HG03135 (cell line): ENCODE measurements around the gene CARS1.
A peak's percentile ranks its signal among the peaks of the same experiment; 100 is the strongest.

Source experiments
- ATAC-seq: cut with Tn5 transposase; IDR thresholded peaks from one replicate; pipeline ENCODE4 v1.9.1; 2021; ENCODE audit warnings: mild to moderate bottlenecking, moderate library complexity; ENCODE audit not compliant: unreplicated experiment

Gene CARS1

DNA sequence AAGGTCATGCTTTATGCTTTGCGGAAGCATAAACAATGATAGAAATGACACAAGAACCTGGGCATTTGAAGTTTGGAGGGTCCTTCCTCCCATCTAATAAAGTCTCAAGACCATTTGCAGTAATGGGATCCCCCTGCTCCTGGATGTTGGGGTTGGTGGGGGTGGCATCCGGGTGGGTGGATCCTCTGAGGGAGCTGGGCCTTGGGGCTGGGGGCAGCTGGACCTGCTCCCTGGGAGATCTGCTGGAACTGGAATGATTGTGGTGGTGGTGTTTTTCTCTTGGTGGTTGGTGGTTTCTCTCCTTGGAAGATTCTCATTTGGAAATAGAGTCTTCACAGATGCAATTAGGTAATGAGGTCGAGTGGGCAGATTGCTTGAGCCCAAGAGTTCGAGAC, 62.9 kb downstream of the CARS1 start:
- no peak for ATAC-seq

- ATAC-seq, result peak; percentile 4
Observed at GRCh38 chr11:2992997-2993325, 64.3 kb downstream of the CARS1 start.

DNA sequence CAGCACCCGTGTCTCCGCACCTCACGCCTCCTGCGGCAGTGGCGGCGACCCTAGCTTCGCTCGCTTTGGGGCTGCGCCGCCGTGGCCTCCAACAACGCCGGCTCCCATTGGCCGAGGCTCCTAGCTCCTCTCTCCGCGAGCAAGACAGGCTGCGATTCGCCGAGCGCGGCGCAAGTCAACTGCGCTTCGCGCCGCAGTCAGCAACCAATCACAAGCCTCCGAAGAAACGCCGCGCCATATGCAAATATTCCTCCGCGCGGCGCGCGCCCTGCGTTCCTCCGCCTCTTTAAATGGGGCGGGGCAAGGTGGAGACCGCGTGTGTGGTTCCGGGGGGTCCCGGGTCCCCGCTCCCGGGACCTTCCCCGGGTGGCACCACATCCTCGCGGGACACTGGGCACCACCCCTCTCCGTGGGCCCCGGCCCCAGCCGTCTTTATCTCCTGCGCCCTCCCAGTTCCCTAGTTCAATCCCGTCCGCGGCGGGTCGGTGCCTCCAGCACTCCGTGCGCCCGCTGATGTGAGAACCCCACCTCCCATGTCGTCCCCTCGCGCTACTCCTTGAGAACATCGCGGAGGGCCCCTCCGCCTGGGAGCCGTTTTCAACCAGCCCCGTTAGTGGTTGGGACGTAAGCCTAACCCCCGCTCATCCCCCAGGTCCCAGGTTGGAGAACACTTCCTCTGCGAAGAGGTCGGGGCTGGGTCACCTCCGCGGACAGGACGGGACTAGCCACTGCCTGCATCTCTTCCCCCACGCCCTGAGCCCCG, 64.8 kb downstream of the CARS1 start, which contains the start of gene NAP1L4:
Gene NAP1L4 (minus strand): TSS at position 96 of the 763 bp plus-strand sequence. CDS start 13,109 bp downstream, outside the sequence.
- ATAC-seq, result peak; percentile 79

DNA sequence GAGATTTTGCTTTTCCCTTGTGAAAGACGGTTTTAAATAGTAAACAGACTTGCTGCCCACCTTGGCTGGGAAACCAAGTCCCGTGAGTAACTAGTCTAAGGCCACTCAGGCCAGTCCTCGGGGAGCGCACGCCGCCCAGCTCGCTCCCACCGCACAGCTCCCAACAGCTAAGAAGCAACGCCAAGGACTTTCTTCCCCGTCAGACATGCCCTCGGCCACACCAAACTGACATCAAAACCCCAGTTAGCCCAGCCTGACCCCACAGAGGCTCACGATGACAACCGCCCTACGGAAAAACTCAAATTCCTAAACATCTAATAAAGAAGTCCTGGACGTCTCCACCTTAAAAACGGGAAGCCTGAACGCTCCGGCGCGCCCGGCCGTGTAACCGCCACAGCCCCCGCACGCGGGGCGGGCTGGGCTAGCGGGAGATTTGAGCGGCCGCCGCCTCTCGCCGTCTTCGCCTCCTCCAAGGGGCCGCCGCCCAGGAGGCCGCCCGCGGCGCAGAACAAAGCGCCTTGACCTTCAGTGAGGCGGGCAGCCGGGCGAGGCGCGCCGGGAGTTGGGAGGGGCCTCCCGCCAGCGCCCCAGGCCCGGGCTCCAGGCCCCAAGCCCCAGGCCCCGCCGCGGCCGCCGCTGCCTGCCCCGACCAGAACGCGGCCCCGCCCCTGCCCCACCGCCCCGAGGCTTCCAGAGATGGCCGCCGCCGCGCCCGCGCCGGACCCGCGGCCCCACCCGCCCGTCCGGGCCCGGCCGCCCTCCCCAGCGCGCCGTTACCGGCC, 65.6 kb downstream of the CARS1 start:
- ATAC-seq, result peak; percentile 39

GRCh38 chr11:2990617-2991451, 66.4 kb downstream of the CARS1 start:
- no peak for ATAC-seq

DNA sequence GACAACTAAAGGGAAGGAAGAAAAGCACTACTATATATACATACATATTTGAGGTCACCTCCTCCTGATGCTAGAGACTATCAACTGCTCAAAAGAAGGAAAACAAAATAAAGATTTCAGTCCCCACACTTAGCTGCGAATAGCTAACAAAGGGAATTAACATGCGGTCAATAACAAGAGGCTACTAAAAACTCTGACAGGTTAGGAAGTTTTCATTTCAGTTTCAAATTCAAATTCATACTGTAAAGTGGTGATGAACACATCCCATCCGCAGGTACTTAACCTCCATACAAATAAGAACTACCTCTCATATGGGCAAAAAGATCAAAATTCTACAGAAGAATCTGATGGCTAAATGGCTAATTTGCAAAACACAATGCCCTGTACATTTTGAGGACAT, 67.7 kb downstream of the CARS1 start:
- ATAC-seq, result no peak

- ATAC-seq, result no peak
Observed at GRCh38 chr11:2989006-2989405, 68.2 kb downstream of the CARS1 start.

DNA sequence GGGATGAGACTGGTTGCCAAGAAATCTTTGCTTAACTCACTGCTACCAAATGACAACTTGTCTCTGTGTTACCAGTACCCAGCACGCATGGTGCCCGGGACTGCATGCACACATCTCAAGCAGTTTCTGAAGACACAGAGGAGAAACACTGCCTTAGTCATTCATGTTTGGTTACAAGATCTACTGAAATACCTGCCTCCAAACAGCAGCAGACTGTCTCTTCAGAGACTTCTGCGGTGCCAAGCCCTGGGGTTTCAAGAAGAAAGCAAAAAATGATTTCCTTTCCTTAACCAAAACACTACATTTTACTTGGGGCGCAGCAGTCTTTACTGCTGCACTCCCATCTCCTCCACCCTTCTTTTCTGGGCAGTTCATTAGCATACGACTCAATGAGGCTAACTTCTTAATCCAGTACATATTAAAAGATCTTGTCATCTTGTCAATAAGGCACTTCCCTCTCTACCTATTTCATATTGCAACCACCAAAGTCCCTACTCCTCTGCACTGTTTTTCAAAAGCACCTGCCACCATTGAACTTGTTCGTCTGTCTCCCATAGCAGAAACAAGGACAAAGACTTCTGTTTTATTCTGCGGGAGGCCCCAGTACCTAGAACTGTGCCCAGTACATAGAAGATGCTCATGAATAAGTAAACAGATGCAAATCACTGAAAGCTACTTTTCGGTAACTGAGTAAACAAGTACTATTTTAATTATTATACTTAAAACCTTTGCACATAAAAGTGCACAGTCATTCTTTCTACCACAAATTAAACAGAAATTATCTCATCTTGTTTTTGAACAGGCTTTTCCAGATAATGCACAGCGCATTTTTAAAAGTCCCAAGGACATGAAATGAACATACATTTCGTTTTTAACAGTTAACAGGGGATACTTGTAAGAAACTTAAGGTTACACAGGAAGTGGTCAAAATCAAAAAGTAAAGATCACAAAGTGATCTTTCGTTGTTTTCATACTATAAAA, 69.1 kb downstream of the CARS1 start:
- ATAC-seq, result no peak

DNA sequence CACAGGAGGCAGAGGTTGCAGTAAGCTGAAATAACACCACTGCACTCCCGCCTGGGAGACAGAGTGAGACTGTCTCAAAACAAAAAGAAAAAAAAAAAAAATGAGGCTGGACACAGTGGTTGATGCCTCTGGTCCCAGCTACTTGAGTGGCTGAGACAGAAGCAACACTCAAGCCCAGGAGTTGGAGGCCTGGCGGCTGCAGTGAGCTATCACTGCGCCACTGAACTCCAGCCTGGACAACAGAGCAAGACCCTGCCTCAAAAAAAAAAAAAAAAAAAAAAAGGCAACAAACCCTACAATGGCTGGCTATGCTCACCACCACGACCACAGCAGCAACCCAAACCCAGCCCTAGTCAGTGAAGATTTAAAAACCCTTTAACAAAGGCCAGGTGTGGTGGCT, 73.3 kb downstream of the CARS1 start:
- no peak for ATAC-seq

GRCh38 chr11:2982214-2982613, 75.0 kb downstream of the CARS1 start:
- ATAC-seq, result no peak

DNA sequence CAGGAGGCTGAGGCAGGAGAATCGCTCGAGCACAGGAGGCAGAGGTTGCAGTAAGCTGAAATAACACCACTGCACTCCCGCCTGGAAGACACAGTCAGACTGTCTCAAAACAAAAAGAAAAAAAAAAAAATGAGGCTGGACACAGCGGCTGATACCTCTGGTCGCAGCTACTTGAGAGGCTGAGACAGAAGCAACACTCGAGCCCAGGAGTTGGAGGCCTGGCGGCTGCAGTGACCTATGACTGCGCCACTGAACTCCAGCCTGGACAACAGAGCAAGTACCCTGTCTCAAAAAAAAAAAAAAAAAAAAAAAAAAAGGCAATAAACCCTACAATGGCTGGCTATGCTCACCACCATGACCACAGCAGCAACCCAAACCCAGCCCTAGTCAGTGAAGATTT, 76.1 kb downstream of the CARS1 start:
- no peak for ATAC-seq

- ATAC-seq, result no peak
Observed at GRCh38 chr11:2980168-2980840, 76.9 kb downstream of the CARS1 start.

- ATAC-seq, result no peak
Observed at GRCh38 chr11:2977113-2977512, 80.1 kb downstream of the CARS1 start.

DNA sequence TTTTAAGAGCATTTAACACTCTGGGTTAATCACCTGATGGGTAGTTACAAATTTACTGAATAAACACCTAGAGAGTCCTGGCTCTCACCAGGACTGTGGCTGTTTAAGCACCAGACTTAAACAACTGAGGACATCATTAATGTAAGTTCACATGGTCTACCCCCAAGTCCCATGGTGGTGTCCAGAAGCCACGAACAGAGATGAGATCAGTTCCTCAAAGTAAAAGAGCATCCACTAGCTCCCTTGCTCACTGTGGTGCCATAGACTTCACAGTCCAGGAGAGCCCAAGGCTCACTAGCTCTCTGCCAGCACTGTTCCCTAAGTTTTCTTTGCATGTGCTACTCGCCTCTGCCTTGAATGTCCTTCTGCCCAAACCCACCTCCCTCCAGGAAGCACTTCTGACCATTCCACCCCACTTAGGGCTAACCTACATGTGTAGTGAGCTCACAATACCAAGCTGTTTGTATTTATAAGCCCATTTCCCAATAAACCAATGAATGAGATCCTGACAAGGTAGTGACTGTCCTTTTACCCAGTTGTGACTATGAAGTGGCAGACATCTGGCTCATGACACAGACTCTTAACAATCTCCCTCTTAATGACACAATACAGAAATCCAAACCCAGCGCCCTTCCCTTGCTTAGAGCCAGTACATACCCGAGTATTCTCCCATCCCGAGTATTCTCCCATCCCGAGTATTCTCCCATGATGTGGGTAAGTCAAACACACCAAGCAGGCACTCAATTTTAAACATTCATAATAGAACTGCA, 80.7 kb downstream of the CARS1 start:
- ATAC-seq, result no peak

GRCh38 chr11:2975594-2975993, 81.6 kb downstream of the CARS1 start:
- ATAC-seq, result no peak

- ATAC-seq, result no peak
Observed at GRCh38 chr11:2974272-2974671, 83.0 kb downstream of the CARS1 start.

DNA sequence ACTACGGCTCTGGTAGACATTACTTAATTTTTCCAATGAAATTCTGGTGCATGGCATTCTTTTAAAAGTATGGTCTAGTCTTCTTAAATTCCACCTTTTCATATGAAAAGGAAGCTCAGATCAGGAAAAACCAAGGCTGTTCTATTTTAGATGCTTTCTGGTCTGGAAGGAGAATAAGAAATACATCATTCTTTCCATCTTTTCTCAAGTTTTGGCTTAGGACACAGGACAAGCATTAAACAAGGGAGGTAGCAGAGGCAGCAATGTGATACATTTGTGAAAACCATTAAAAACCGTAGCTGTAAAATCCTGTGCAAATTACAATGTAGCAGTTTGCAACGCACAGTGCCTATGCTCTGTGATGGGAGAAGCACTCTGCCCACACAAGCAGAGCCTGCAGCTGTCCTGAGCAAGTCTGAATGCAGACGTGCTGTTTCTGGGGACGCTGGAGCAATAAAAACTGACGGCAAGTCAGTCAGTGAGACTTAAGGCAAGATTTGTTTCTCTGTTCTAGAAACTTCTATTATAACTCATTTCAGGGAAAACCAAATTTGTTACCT, 88.8 kb downstream of the CARS1 start:
- ATAC-seq, result no peak

DNA sequence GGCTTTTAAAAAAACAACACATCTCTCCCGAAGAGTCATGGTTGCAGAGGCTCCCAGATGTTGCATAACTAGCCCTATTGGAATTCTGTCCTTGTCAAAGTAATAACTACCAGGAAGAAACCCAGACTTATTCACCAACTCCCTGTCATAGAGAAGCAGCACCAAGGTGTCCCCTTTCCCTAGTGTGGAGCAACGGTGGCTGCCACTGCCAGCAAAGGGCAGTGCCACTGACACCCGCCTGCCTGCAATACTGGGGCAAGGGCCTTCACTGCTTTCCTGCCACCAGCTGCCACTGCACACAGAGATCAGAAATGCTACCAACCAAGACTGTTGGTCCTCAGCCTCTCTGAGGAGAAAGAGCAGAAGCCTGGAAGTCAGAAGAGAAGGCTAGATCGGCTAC, 92.4 kb downstream of the CARS1 start:
- ATAC-seq, result no peak

GRCh38 chr11:2963761-2964160, 93.5 kb downstream of the CARS1 start:
- ATAC-seq, result no peak
